H1 (cell line): ENCODE measurements around the gene NASP. TPM values are rescaled to one million over a fixed set of nuclear protein-coding genes. Genes with fewer than 3 reads are reported as not detected.

Source experiments
- CTCF ChIA-PET: fragments of 300-600 bp; sonication (Branson Sonifier 250); formaldehyde crosslinking; loops from one replicate; lab custom pipeline; 2021; ENCODE audit not compliant: partially characterized antibody; lab: Charles Lee
- POLR2A ChIA-PET: fragments of 300-600 bp; sonication (Branson Sonifier 250); formaldehyde crosslinking; loops from one replicate; lab custom pipeline; 2021; ENCODE audit warnings: inconsistent platforms; ENCODE audit not compliant: partially characterized antibody; lab: Charles Lee
- DNase-seq, 2 experiments: peaks; one replicate each; pipeline versions ENCODE4 v3.0.0 to v3.0.0-alpha.2; 2010 to 2022; ENCODE audit warnings: low spot score in 2 of 2, low read depth in 1 of 2, mixed read lengths in 1 of 2
- FAIRE-seq: peaks from 2 replicates; lab custom pipeline; 2011; peaks lifted over from hg19 to GRCh38; lab: Jason Lieb, UNC
- H2AFZ ChIP-seq: 2 replicates; pipeline ENCODE4 v1.8.1; 2012; ENCODE audit warnings: low read length, inconsistent platforms
- H2AK5ac ChIP-seq: 2 replicates; pipeline ENCODE4 v1.6.1; 2013; ENCODE audit warnings: low read depth, low read length
- H2BK120ac ChIP-seq: replicated peaks from 2 replicates; pipeline ENCODE3; 2013; ENCODE audit warnings: low read depth, low read length, inconsistent platforms
- H2BK12ac ChIP-seq: 2 replicates; pipeline ENCODE4 v1.6.1; 2013; ENCODE audit warnings: low read depth, low read length
- H2BK15ac ChIP-seq: 2 replicates; pipeline ENCODE4 v1.6.1; 2013; ENCODE audit warnings: low read length
- H2BK20ac ChIP-seq: 2 replicates; pipeline ENCODE4 v1.6.1; 2013; ENCODE audit warnings: low read length
- H2BK5ac ChIP-seq: 2 replicates; pipeline ENCODE4 v1.6.1; 2013; ENCODE audit warnings: low read depth, low read length
- H3K14ac ChIP-seq: 2 replicates; pipeline ENCODE4 v1.6.1; 2013; ENCODE audit warnings: inconsistent platforms; ENCODE audit not compliant: insufficient read length
- H3K18ac ChIP-seq: 2 replicates; pipeline ENCODE4 v1.6.1; 2013; ENCODE audit warnings: low read length; ENCODE audit errors: extremely low read depth
- H3K23ac ChIP-seq: 2 replicates; pipeline ENCODE4 v1.6.1; 2013; ENCODE audit warnings: inconsistent platforms; ENCODE audit not compliant: insufficient read length
- H3K23me2 ChIP-seq: 2 replicates; pipeline ENCODE4 v1.6.1; 2013; ENCODE audit warnings: low read depth, low read length
- H3K27ac ChIP-seq: 2 replicates; pipeline ENCODE4 v1.6.1; 2011; ENCODE audit warnings: low read depth, low read length, inconsistent platforms
- H3K27me3 ChIP-seq, 4 experiments: replicated peaks in 1 of 4; 1 replicate in 1 of 4; 2 replicates in 3 of 4; pipeline versions ENCODE4 v1.6.1 to v1.8.1; 2011 to 2013; ENCODE audit warnings: low read length in 3 of 4, mild to moderate bottlenecking in 3 of 4, inconsistent platforms in 2 of 4, mixed read lengths in 2 of 4, moderate library complexity in 1 of 4; ENCODE audit not compliant: control insufficient read depth in 3 of 4, insufficient read depth in 3 of 4; ENCODE audit errors: extremely low read depth in 1 of 4
- H3K36me3 ChIP-seq, 4 experiments: 2 replicates each; pipeline versions ENCODE4 v1.6.1 to v1.8.1; 2011 to 2013; ENCODE audit warnings: mild to moderate bottlenecking in 4 of 4, low read length in 3 of 4, moderate library complexity in 2 of 4, control low read depth in 1 of 4, inconsistent platforms in 1 of 4; ENCODE audit not compliant: insufficient read depth in 4 of 4, control insufficient read depth in 2 of 4
- H3K4ac ChIP-seq: replicated peaks from 2 replicates; pipeline ENCODE3; 2013; ENCODE audit warnings: low read length, low read depth, mixed read lengths, inconsistent platforms; ENCODE audit not compliant: insufficient read length
- H3K4me1 ChIP-seq, 4 experiments: replicated peaks in 1 of 4; 1 replicate in 1 of 4; 2 replicates in 3 of 4; pipeline versions ENCODE4 v1.6.1 to v1.8.1; 2011 to 2013; ENCODE audit warnings: low read length in 3 of 4, inconsistent platforms in 2 of 4, mixed read lengths in 1 of 4; ENCODE audit not compliant: insufficient read depth in 4 of 4, control insufficient read depth in 3 of 4
- H3K4me2 ChIP-seq, 2 experiments: 2 replicates each; pipeline versions ENCODE4 v1.6.1 to v1.8.1; 2011 to 2013; ENCODE audit warnings: low read depth in 2 of 2, low read length in 2 of 2, control low read depth in 1 of 2, inconsistent platforms in 1 of 2, mild to moderate bottlenecking in 1 of 2; ENCODE audit not compliant: insufficient read depth in 1 of 2
- H3K4me3 ChIP-seq, 4 experiments: fragments of 200-600, 300-600 bp in 1 of 4; sonication (generic), shearing (Covaris generic), sonication (Bioruptor Twin) in 1 of 4; 2 replicates each; pipeline versions ENCODE4 v1.5.1 to v1.8.1; 2011 to 2016; ENCODE audit warnings: low read length in 4 of 4, low read depth in 3 of 4, control low read depth in 2 of 4, inconsistent platforms in 2 of 4, mild to moderate bottlenecking in 2 of 4, mixed read lengths in 1 of 4, moderate library complexity in 1 of 4; ENCODE audit not compliant: insufficient read depth in 2 of 4; ENCODE audit errors: extremely low read depth in 1 of 4
- H3K56ac ChIP-seq: replicated peaks from 2 replicates; pipeline ENCODE3; 2013; ENCODE audit warnings: low read depth, mild to moderate bottlenecking, mixed read lengths, low read length, inconsistent platforms; ENCODE audit not compliant: insufficient read length
- H3K79me1 ChIP-seq: 2 replicates; pipeline ENCODE4 v1.6.1; 2013; ENCODE audit warnings: low read depth, low read length, control low read depth
- H3K79me2 ChIP-seq, 2 experiments: 2 replicates each; pipeline versions ENCODE4 v1.6.1 to v1.8.1; 2012 to 2013; ENCODE audit warnings: low read length in 2 of 2, mild to moderate bottlenecking in 2 of 2, inconsistent platforms in 1 of 2; ENCODE audit not compliant: insufficient read depth in 2 of 2, control insufficient read depth in 1 of 2
- H3K9ac ChIP-seq, 4 experiments: replicated peaks in 1 of 4; 1 replicate in 1 of 4; 2 replicates in 3 of 4; pipeline versions ENCODE4 v1.6.1 to v1.8.1; 2011 to 2013; ENCODE audit warnings: low read depth in 3 of 4, low read length in 3 of 4, control low read depth in 2 of 4, mild to moderate bottlenecking in 2 of 4, moderate library complexity in 2 of 4, inconsistent platforms in 1 of 4; ENCODE audit errors: extremely low read depth in 1 of 4
- H3K9me3 ChIP-seq, 2 experiments: 2 replicates each; pipeline versions ENCODE4 v1.6.1 to v1.8.1; 2012 to 2013; ENCODE audit warnings: mild to moderate bottlenecking in 2 of 2, moderate library complexity in 2 of 2, control low read depth in 1 of 2, inconsistent platforms in 1 of 2, low read depth in 1 of 2, low read length in 1 of 2, mixed read lengths in 1 of 2; ENCODE audit not compliant: insufficient read depth in 2 of 2
- H4K20me1 ChIP-seq, 2 experiments: replicated peaks in 1 of 2; 2 replicates each; pipeline versions ENCODE3 to v1.8.1; 2011 to 2013; ENCODE audit warnings: inconsistent platforms in 2 of 2, low read length in 2 of 2, mild to moderate bottlenecking in 1 of 2; ENCODE audit not compliant: insufficient read depth in 2 of 2, control insufficient read depth in 1 of 2
- H4K5ac ChIP-seq: 2 replicates; pipeline ENCODE4 v1.6.1; 2013; ENCODE audit warnings: low read length, low read depth, mixed read lengths, inconsistent platforms; ENCODE audit not compliant: insufficient read length
- H4K8ac ChIP-seq: 2 replicates; pipeline ENCODE4 v1.8.0; 2013; ENCODE audit warnings: mild to moderate bottlenecking, moderate library complexity, low read length, inconsistent platforms; ENCODE audit not compliant: insufficient read depth; ENCODE audit errors: extremely low read depth
- H4K91ac ChIP-seq: replicated peaks from 2 replicates; pipeline ENCODE3; 2013; ENCODE audit warnings: low read length, mixed read lengths, inconsistent platforms; ENCODE audit not compliant: insufficient read length
- BACH1 ChIP-seq: IDR thresholded peaks from 2 replicates; pipeline ENCODE4 v1.6.1; 2012; ENCODE audit warnings: low read length, improper control_type of control experiment
- CHD1 ChIP-seq: IDR thresholded peaks from 2 replicates; pipeline ENCODE4 v1.6.1; 2012; ENCODE audit warnings: low read depth, low read length, improper control_type of control experiment
- CTBP2 ChIP-seq: IDR thresholded peaks from 2 replicates; pipeline ENCODE4 v1.7.0; 2011; ENCODE audit warnings: borderline replicate concordance, mild to moderate bottlenecking, moderate library complexity, mixed read lengths, low read length; ENCODE audit not compliant: insufficient read depth, insufficient read length
- HDAC2 ChIP-seq, 2 experiments: fragments of 300-600 bp in 1 of 2; sonication (generic) in 1 of 2; IDR thresholded peaks; 2 replicates each; pipeline ENCODE4 v1.6.1; 2011 to 2012; ENCODE audit warnings: low read depth in 2 of 2, low read length in 2 of 2, mild to moderate bottlenecking in 2 of 2, moderate library complexity in 2 of 2, borderline replicate concordance in 1 of 2, inconsistent platforms in 1 of 2
- KDM1A ChIP-seq: fragments of 200-600, 300-600 bp; sonication (generic); IDR thresholded peaks from 2 replicates; pipeline ENCODE4 v1.7.1; 2016; ENCODE audit warnings: mild to moderate bottlenecking, low read length, borderline replicate concordance
- KDM5A ChIP-seq: fragments of 200-600 bp; IDR thresholded peaks from 2 replicates; pipeline ENCODE4 v1.7.1; 2012; ENCODE audit warnings: mild to moderate bottlenecking, low read length, inconsistent platforms, mixed read lengths
- POLR2A ChIP-seq, 2 experiments: IDR thresholded peaks; 1 replicate in 1 of 2; 2 replicates in 1 of 2; pipeline ENCODE4 v1.6.1; 2011; ENCODE audit warnings: low read depth in 2 of 2, low read length in 2 of 2, mild to moderate bottlenecking in 2 of 2; ENCODE audit errors: control extremely low read depth in 1 of 2
- POLR2AphosphoS5 ChIP-seq: IDR thresholded peaks from 2 replicates; pipeline ENCODE4 v1.6.1; 2011; ENCODE audit warnings: low read depth, low read length
- RFX5 ChIP-seq: IDR thresholded peaks from 2 replicates; pipeline ENCODE4 v1.6.1; 2011; ENCODE audit warnings: low read depth, low read length, improper control_type of control experiment, borderline replicate concordance
- SP2 ChIP-seq: IDR thresholded peaks from 2 replicates; pipeline ENCODE4 v1.6.1; 2012; ENCODE audit warnings: mild to moderate bottlenecking, low read length, inconsistent platforms
- SUZ12 ChIP-seq: fragments of 200-600 bp; sonication (generic); IDR thresholded peaks from 2 replicates; pipeline ENCODE4 v1.6.1; 2012; ENCODE audit warnings: mild to moderate bottlenecking, inconsistent platforms, low read length, moderate library complexity, mixed read lengths
- WGBS, 2 experiments: shearing (Covaris generic) in 1 of 2; methylation state at CpG; one replicate each; pipeline versions ENCODE4 v1.1.6 to v1.1.7; 2013 to 2015; ENCODE audit warnings: low lambda C conversion rate in 2 of 2, mixed read lengths in 2 of 2, inconsistent platforms in 1 of 2, low coverage in 1 of 2, missing lambda C conversion rate in 1 of 2; ENCODE audit not compliant: insufficient replicate concordance in 2 of 2, insufficient coverage in 1 of 2, insufficient read length in 1 of 2; ENCODE audit errors: extremely low coverage in 1 of 2, missing lambda C conversion rate in 1 of 2; 5-methylcytosine and 5-hydroxymethylcytosine counted together
- polyA plus RNA-seq, 7 experiments: library from polyadenylated mRNA; depleted of rRNA in 3 of 7; stranded (reverse) in 5 of 7; unstranded in 2 of 7; fragments of >200 nt in 5 of 7; fragments of 200-250 nt in 2 of 7; gene quantifications; 1 replicate in 5 of 7; 2 replicates in 1 of 7; 4 replicates in 1 of 7; pipeline versions ENCODE4 v1.2.1 to v1.2.3, GENCODE V29; 2011 to 2013; ENCODE audit warnings: missing spikeins in 2 of 7, mixed read lengths in 2 of 7
- total RNA-seq: library from RNA; stranded (reverse); fragmentation: NEBNext Ultra II Directional; extraction: Animal tissue kit (Norgen Biotek cat#: 25700); gene quantifications from 2 replicates; pipeline ENCODE4 v1.2.1, GENCODE V29; 2021
- TF ChIP-seq, protein P1 (sequence below): IDR thresholded peaks from 2 replicates; pipeline ENCODE4 v1.6.1; 2012; ENCODE audit warnings: inconsistent platforms

NASP gene
- total and polyA plus RNA-seq, 2 of the 8 experiments (the other 6 are each of a cell fraction or from before 2014, with no cell fraction given) = 263 to 647 TPM

DNA sequence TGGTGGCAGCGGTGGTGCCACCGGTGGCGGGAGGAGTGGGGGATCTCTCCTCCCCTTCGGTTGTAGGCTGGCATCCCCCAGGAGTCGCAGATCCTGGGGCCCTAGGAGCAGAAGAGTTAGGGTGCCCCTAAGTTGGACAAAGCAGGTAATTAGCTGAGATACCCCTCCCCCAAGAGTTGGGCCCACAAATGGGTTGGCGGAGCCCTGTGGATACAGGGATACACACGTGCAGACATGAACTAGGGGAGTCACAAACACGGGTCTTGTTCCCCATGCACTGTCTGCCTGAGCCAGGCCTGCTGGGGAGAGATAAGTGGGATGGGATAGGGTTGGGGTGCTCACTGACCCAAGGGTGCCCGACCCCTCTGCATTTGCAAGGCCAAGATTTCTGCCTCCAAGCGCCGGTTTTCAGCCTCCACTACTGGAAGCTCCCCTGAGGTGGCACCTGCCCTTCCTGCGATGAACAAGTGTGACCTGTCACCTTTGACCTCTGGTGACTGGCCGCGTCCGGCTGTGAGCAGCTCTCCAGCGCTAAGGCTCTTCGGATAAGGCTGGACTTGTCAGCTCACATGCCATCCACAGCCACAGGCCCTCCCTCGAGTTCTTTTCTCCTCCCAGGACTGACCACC, 38.2 kb downstream of the NASP start:
- peaks cover 6 to 12% of the 10 kb centered on the region in 2 experiments for H4K20me1 ChIP-seq
- no peak overlapping the region for H3K4ac ChIP-seq
- H3K18ac ChIP-seq = no peak overlapping the region
- no peak overlapping the region for H4K91ac ChIP-seq
- H3K14ac ChIP-seq = no peak overlapping the region
- no peak overlapping the region for H2AK5ac ChIP-seq
- H3K4me3 ChIP-seq = no peak overlapping the region
- ChIA-PET CTCF (interaction anchor here (0.7 to 1.3 kb wide), 3 partner anchors 13 to 260 kb away, joined by 3 to 4 read pairs (median 4); no protein-coding TSS in a partner anchor), POLR2A (interaction anchor here (0.6 to 6.0 kb wide), 13 partner anchors 10 to 121 kb away, joined by 3 to 47 read pairs (median 4); partner anchors contain the start of genes GPBP1L1, NASP and PRDX1)
- no peaks in the 10 kb centered on the region; a peak in 1 of 7 replicates for H3K4me1 ChIP-seq
- no peaks in the 10 kb centered on the region for H3K79me2 ChIP-seq
- H2BK15ac ChIP-seq = no peak overlapping the region
- no peak overlapping the region for H2AFZ ChIP-seq
- WGBS, 2 experiments = 90% methylated on average over 18 of the region's 18 CpGs; no CpG with 5 or more reads in 1 of the 2 experiments
- H3K56ac ChIP-seq = no peak overlapping the region
- no peak overlapping the region for H2BK120ac ChIP-seq
- FAIRE-seq = no peak
- H4K5ac ChIP-seq = no peak overlapping the region
- H3K23me2 ChIP-seq = no peaks in the 10 kb centered on the region
- H3K23ac ChIP-seq = no peak overlapping the region
- no peak overlapping the region for H2BK20ac ChIP-seq
- H4K8ac ChIP-seq = no peak overlapping the region
- H3K27ac ChIP-seq = 0 out of 2 replicates have a peak overlapping the region, but pooled peaks have one; percentile 35
- H2BK12ac ChIP-seq = no peak overlapping the region
- H3K9me3 ChIP-seq = no peaks in the 10 kb centered on the region
- H2BK5ac ChIP-seq = peak overlapping the region; percentile 44; the same call in 1 of the 2 replicates
- no peaks in the 10 kb centered on the region for H3K27me3 ChIP-seq
- TF ChIP-seq BACH1 = no peak
- TF ChIP-seq, protein P1, sequence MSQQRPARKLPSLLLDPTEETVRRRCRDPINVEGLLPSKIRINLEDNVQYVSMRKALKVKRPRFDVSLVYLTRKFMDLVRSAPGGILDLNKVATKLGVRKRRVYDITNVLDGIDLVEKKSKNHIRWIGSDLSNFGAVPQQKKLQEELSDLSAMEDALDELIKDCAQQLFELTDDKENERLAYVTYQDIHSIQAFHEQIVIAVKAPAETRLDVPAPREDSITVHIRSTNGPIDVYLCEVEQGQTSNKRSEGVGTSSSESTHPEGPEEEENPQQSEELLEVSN = no peak
- TF ChIP-seq RFX5 = no peak
- no peak for TF ChIP-seq KDM5A
- TF ChIP-seq POLR2AphosphoS5 = 0 out of 2 replicates have a peak, but pooled peaks have one; percentile 42
- TF ChIP-seq SP2 = no peak
- no peak for TF ChIP-seq HDAC2 (IDR thresholded peaks at IDR 0.05; ENCODE audit: borderline replicate concordance in 1 of 2, low read depth in 2 of 2, low read length in 2 of 2)
- no peak for TF ChIP-seq KDM1A
- TF ChIP-seq CTBP2 = no peak
- no peak for TF ChIP-seq CHD1
- TF ChIP-seq POLR2A (IDR thresholded peaks at IDR 0.05; ENCODE audit: control extremely low read depth in 1 of 2, low read depth in 2 of 2, low read length in 2 of 2) = peak in 1 of 2 experiments; percentile 37; a peak in 1 of 3 replicates
- TF ChIP-seq SUZ12 = no peak
- peaks cover 11 to 31% (median 14%) of the 10 kb centered on the region in 4 experiments; a peak in 7 of 8 replicates for H3K36me3 ChIP-seq
- no peaks in the 10 kb centered on the region for H3K79me1 ChIP-seq
- no peak for DNase-seq
- H3K4me2 ChIP-seq = no peak overlapping the region
- no peak overlapping the region for H3K9ac ChIP-seq
